K562 (cell line): ENCODE measurements around the gene AKT3. TPM values are rescaled to one million over a fixed set of nuclear protein-coding genes. Genes with fewer than 3 reads are reported as not detected.

Experiments used
- ATF7 ChIP-seq: fragments of 450-650 bp; IDR thresholded peaks from 2 replicates; pipeline ENCODE4 v1.7.1; 2014; ENCODE audit warnings: mild to moderate bottlenecking, moderate library complexity
- CAMTA2 ChIP-seq: fragments of 250-450 bp; sonication (Bioruptor Pico); conservative IDR thresholded peaks from 2 replicates; pipeline ENCODE4 v1.5.1; 2022
- DPF2 ChIP-seq: fragments of 450-650 bp; IDR thresholded peaks from 2 replicates; pipeline ENCODE4 v1.6.1; 2016
- HSF4 ChIP-seq: fragments of 250-450 bp; sonication (Bioruptor Pico); IDR thresholded peaks from 2 replicates; pipeline ENCODE4 v2.1.2; 2022; ENCODE audit warnings: mild to moderate bottlenecking, moderate library complexity, borderline replicate concordance
- MYNN ChIP-seq, 2 experiments: sonication (generic); formaldehyde crosslinking in 1 of 2; IDR thresholded peaks; 2 replicates each; pipeline versions ENCODE4 v1.5.0 to v1.6.1; 2016 to 2020; ENCODE audit warnings: antibody characterized with exemption in 1 of 2, missing genetic modification reagents in 1 of 2
- NONO ChIP-seq, 2 experiments: fragments of 200-400 bp in 1 of 2; fragments of 450-650 bp in 1 of 2; formaldehyde crosslinking in 1 of 2; IDR thresholded peaks; 2 replicates each; pipeline ENCODE4 v1.6.1; 2017; ENCODE audit warnings: low read depth in 2 of 2, mild to moderate bottlenecking in 2 of 2, moderate library complexity in 2 of 2, low read length in 1 of 2
- POLR3G ChIP-seq: IDR thresholded peaks from 2 replicates; pipeline ENCODE4 v1.6.1; 2011; ENCODE audit not compliant: insufficient read length, insufficient replicate concordance; ENCODE audit errors: extremely low read depth
- PRDM10 ChIP-seq: fragments of 450-650 bp; IDR thresholded peaks from 2 replicates; pipeline ENCODE4 v1.6.1; 2018; ENCODE audit not compliant: partially characterized antibody
- RCOR1 ChIP-seq, 2 experiments: IDR thresholded peaks; 2 replicates each; pipeline ENCODE4 v1.6.1; 2012; ENCODE audit warnings: low read depth in 2 of 2, low read length in 2 of 2, borderline replicate concordance in 1 of 2, improper control_type of control experiment in 1 of 2
- STAT5B ChIP-seq: fragments of 250-450 bp; sonication (Bioruptor Pico); IDR thresholded peaks from 2 replicates; pipeline ENCODE4 v1.8.0; 2021; ENCODE audit warnings: mild to moderate bottlenecking, inconsistent platforms
- ZNF23 ChIP-seq: fragments of 250-450 bp; sonication (Bioruptor Pico); IDR thresholded peaks from 2 replicates; pipeline ENCODE4 v1.4.0; 2020; ENCODE audit warnings: mild to moderate bottlenecking
- ZNF354B ChIP-seq: fragments of 250-450 bp; sonication (Bioruptor Pico); IDR thresholded peaks from 2 replicates; pipeline ENCODE4 v1.4.0; 2020
- ZNF444 ChIP-seq: fragments of 250-450 bp; sonication (Bioruptor Pico); IDR thresholded peaks from 2 replicates; pipeline ENCODE4 v1.4.0; 2020; ENCODE audit warnings: mild to moderate bottlenecking, moderate library complexity
- polyA plus RNA-seq, 8 experiments: library from polyadenylated mRNA; depleted of rRNA in 4 of 8; stranded (reverse) in 5 of 8; unstranded in 3 of 8; fragments of >200 nt; fragmentation: Nextera tagmentation in 2 of 8; fragmentation: Illumina TruSeq in 1 of 8; extraction: Ambion mirVana in 2 of 8; extraction: Trizol in 1 of 8; gene quantifications; 2 replicates each; pipeline versions ENCODE4 v1.2.1 to v1.2.3, GENCODE V29; 2011 to 2014; ENCODE audit warnings: inconsistent platforms in 1 of 8, missing spikeins in 1 of 8
- total RNA-seq, 7 experiments: library from RNA; depleted of rRNA in 6 of 7; stranded (reverse); fragments of >200 nt in 6 of 7; fragmentation: Illumina TruSeq in 2 of 7; extraction: Trizol in 2 of 7; gene quantifications; 2 replicates each; pipeline versions ENCODE4 v1.2.1 to v1.2.3, GENCODE V29; 2011 to 2021; ENCODE audit warnings: low replicate concordance in 1 of 7
- TF ChIP-seq, protein P1 (sequence below): sonication (generic); formaldehyde crosslinking; IDR thresholded peaks from 2 replicates; pipeline ENCODE4 v1.8.1; 2023; ENCODE audit warnings: mild to moderate bottlenecking, missing genetic modification reagents
- TF ChIP-seq, protein P2 (sequence below), 2 experiments: fragments of 450-650 bp; formaldehyde crosslinking in 1 of 2; IDR thresholded peaks; 2 replicates each; pipeline versions ENCODE4 v1.4.0 to v1.6.1; 2014 to 2020; ENCODE audit warnings: mild to moderate bottlenecking in 2 of 2, borderline replicate concordance in 1 of 2, low read depth in 1 of 2

Gene AKT3
- total and polyA plus RNA-seq, 9 of the 15 experiments (the other 6 are each of a cell fraction or from before 2014, with no cell fraction given), result 0.04 to 0.54 (median 0.18) TPM; not detected in 1

GRCh38 chr1:243505986-243506689, 343.9 kb downstream of the AKT3 start (continued):
- TF ChIP-seq, protein P1, sequence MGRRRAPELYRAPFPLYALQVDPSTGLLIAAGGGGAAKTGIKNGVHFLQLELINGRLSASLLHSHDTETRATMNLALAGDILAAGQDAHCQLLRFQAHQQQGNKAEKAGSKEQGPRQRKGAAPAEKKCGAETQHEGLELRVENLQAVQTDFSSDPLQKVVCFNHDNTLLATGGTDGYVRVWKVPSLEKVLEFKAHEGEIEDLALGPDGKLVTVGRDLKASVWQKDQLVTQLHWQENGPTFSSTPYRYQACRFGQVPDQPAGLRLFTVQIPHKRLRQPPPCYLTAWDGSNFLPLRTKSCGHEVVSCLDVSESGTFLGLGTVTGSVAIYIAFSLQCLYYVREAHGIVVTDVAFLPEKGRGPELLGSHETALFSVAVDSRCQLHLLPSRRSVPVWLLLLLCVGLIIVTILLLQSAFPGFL (CRISPR knock-in tag), result no peak
- no peak for TF ChIP-seq ZNF23 (CRISPR knock-in tag)
- no peak for TF ChIP-seq ZNF444 (CRISPR knock-in tag)
- no peak for TF ChIP-seq DPF2
- TF ChIP-seq RCOR1 (IDR thresholded peaks at IDR 0.05; ENCODE audit: borderline replicate concordance in 1 of 2, low read depth in 2 of 2, low read length in 2 of 2), result peak in 1 of 2 experiments; percentile 66; a peak in 2 of 4 replicates
- no peak for TF ChIP-seq MYNN (IDR thresholded peaks at IDR 0.05)
- no peak for TF ChIP-seq MYNN (CRISPR knock-in tag; IDR thresholded peaks at IDR 0.05)
- no peak for TF ChIP-seq STAT5B (CRISPR knock-in tag)
- no peak for TF ChIP-seq PRDM10
- no peak for TF ChIP-seq CAMTA2
- peak; percentile 20; the same call in 1 of the 2 replicates for TF ChIP-seq ATF7
- TF ChIP-seq ZNF354B (CRISPR knock-in tag), result no peak
- TF ChIP-seq HSF4 (CRISPR knock-in tag), result no peak
- TF ChIP-seq, protein P2, sequence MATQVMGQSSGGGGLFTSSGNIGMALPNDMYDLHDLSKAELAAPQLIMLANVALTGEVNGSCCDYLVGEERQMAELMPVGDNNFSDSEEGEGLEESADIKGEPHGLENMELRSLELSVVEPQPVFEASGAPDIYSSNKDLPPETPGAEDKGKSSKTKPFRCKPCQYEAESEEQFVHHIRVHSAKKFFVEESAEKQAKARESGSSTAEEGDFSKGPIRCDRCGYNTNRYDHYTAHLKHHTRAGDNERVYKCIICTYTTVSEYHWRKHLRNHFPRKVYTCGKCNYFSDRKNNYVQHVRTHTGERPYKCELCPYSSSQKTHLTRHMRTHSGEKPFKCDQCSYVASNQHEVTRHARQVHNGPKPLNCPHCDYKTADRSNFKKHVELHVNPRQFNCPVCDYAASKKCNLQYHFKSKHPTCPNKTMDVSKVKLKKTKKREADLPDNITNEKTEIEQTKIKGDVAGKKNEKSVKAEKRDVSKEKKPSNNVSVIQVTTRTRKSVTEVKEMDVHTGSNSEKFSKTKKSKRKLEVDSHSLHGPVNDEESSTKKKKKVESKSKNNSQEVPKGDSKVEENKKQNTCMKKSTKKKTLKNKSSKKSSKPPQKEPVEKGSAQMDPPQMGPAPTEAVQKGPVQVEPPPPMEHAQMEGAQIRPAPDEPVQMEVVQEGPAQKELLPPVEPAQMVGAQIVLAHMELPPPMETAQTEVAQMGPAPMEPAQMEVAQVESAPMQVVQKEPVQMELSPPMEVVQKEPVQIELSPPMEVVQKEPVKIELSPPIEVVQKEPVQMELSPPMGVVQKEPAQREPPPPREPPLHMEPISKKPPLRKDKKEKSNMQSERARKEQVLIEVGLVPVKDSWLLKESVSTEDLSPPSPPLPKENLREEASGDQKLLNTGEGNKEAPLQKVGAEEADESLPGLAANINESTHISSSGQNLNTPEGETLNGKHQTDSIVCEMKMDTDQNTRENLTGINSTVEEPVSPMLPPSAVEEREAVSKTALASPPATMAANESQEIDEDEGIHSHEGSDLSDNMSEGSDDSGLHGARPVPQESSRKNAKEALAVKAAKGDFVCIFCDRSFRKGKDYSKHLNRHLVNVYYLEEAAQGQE (IDR thresholded peaks at IDR 0.05; ENCODE audit: borderline replicate concordance), result peak; percentile 37; the same call in 1 of the 2 replicates
- TF ChIP-seq, protein P2 (CRISPR knock-in tag; IDR thresholded peaks at IDR 0.05; ENCODE audit: low read depth), result no peak
- no peak for TF ChIP-seq NONO (IDR thresholded peaks at IDR 0.05; ENCODE audit: low read depth in 2 of 2, low read length in 1 of 2)
- no peak for TF ChIP-seq POLR3G
